Putamen (tissue), 1 donor: ENCODE data around the gene PIP4K2B.
"Not testable (repeated sequence)": the region's sequence is repeated elsewhere in the genome, so short reads cannot be mapped to it uniquely, and the experiment has no call there.

Experiments
- DNase-seq: peaks from one replicate; pipeline ENCODE4 v3.0.0-alpha.2; 2016; ENCODE audit warnings: low spot score

PIP4K2B gene

GRCh38 chr17:38799501-38800236 lies at the start of gene PIP4K2B:
Gene PIP4K2B, minus strand, starts transcription at chr17:38799556. Its CDS starts 132 bp downstream, at chr17:38799424.
- peak; percentile 96 for DNase-seq

- DNase-seq = no peak
Measured at GRCh38 chr17:38848557-38848891, 49.2 kb upstream of the PIP4K2B start.

GRCh38 chr17:38844261-38844757 lies 45.0 kb upstream of the PIP4K2B start:
- DNase-seq = no peak

- no peak for DNase-seq
Measured at GRCh38 chr17:38825762-38826247, 26.4 kb upstream of the PIP4K2B start.

GRCh38 chr17:38824899-38825761 lies 25.8 kb upstream of the PIP4K2B start, which contains the start of gene CWC25:
Gene CWC25, minus strand, starts transcription at chr17:38825321. Its CDS starts 138 bp downstream, at chr17:38825183.
- peak; percentile 95 for DNase-seq

GRCh38 chr17:38815576-38816193 lies 16.3 kb upstream of the PIP4K2B start:
- no peak for DNase-seq

- peak; percentile 45 for DNase-seq
Measured at GRCh38 chr17:38809828-38810227, 10.5 kb upstream of the PIP4K2B start.

- no peak for DNase-seq
Measured at GRCh38 chr17:38800237-38800760, 943 bp upstream of the PIP4K2B start.

GRCh38 chr17:38798614-38799500 lies 499 bp downstream of the PIP4K2B start:
- peak; percentile 53 for DNase-seq

GRCh38 chr17:38797828-38798227 lies 1.5 kb downstream of the PIP4K2B start:
- no peak for DNase-seq

- no peak for DNase-seq
Measured at GRCh38 chr17:38797158-38797490, 2.2 kb downstream of the PIP4K2B start.

- DNase-seq = no peak
Measured at GRCh38 chr17:38796451-38797157, 2.8 kb downstream of the PIP4K2B start.

GRCh38 chr17:38794221-38794620 lies 5.1 kb downstream of the PIP4K2B start:
- no peak for DNase-seq

- no peak for DNase-seq
Measured at GRCh38 chr17:38791162-38791561, 8.2 kb downstream of the PIP4K2B start.

- DNase-seq = not testable (repeated sequence)
Measured at GRCh38 chr17:38790148-38790707, 9.1 kb downstream of the PIP4K2B start.

- DNase-seq = no peak
Measured at GRCh38 chr17:38789185-38789584, 10.2 kb downstream of the PIP4K2B start.

GRCh38 chr17:38787999-38788398 lies 11.4 kb downstream of the PIP4K2B start:
- DNase-seq = not testable (repeated sequence)

GRCh38 chr17:38786372-38786771 lies 13.0 kb downstream of the PIP4K2B start:
- DNase-seq = no peak

GRCh38 chr17:38783227-38783626 lies 16.1 kb downstream of the PIP4K2B start:
- DNase-seq = no peak
